ENCODE measurements around the gene CCL28.

- TF ChIP-seq CTCF (IDR thresholded peaks at IDR 0.05) (no peak), POLR2AphosphoS5 (IDR thresholded peaks at IDR 0.05) (no peak)
Measured at GRCh38 chr5:43370352-43370751, 41.8 kb downstream of the CCL28 start.
